SK-N-SH treated with all-trans-retinoic acid at 6 μM for 48 hours (cell line): ENCODE results near the gene MFSD6.

Experiments
- ATAC-seq: fragments of 200-7000 bp; cut with Tn5 transposase; 3 replicates; pipeline ENCODE4 v1.9.1; 2020; ENCODE audit warnings: mild to moderate bottlenecking, moderate library complexity
- BACH2 ChIP-seq: fragments of 250-450 bp; sonication (Bioruptor Pico); IDR thresholded peaks from 2 replicates; pipeline ENCODE4 v1.9.0; 2021; ENCODE audit warnings: mild to moderate bottlenecking, borderline replicate concordance
- CREB5 ChIP-seq: fragments of 250-450 bp; sonication (Bioruptor Pico); IDR thresholded peaks from 2 replicates; pipeline ENCODE4 v1.5.1; 2020; ENCODE audit warnings: low read depth, mild to moderate bottlenecking, moderate library complexity
- CSDC2 ChIP-seq: fragments of 250-450 bp; sonication (Bioruptor Pico); IDR thresholded peaks from 2 replicates; pipeline ENCODE4 v1.5.0; 2020; ENCODE audit warnings: mild to moderate bottlenecking, moderate library complexity
- ESRRG ChIP-seq: fragments of 250-450 bp; sonication (Bioruptor Pico); IDR thresholded peaks from 2 replicates; pipeline ENCODE4 v1.6.1; 2021; ENCODE audit warnings: mild to moderate bottlenecking
- OSR1 ChIP-seq: fragments of 250-450 bp; sonication (Bioruptor Pico); IDR thresholded peaks from 2 replicates; pipeline ENCODE4 v1.8.0; 2022; ENCODE audit warnings: moderate library complexity, mild to moderate bottlenecking, inconsistent platforms
- PATZ1 ChIP-seq: fragments of 250-450 bp; sonication (Bioruptor Pico); IDR thresholded peaks from 2 replicates; pipeline ENCODE4 v1.8.0; 2020; ENCODE audit warnings: mild to moderate bottlenecking, moderate library complexity, borderline replicate concordance
- POU6F1 ChIP-seq: fragments of 250-450 bp; sonication (Bioruptor Pico); IDR thresholded peaks from 2 replicates; pipeline ENCODE4 v1.8.0; 2021; ENCODE audit warnings: low read depth, mild to moderate bottlenecking, moderate library complexity, borderline replicate concordance
- RARB ChIP-seq: fragments of 250-450 bp; sonication (Bioruptor Pico); IDR thresholded peaks from 2 replicates; pipeline ENCODE4 v1.8.0; 2021; ENCODE audit warnings: mild to moderate bottlenecking, moderate library complexity
- SNAI2 ChIP-seq: fragments of 250-450 bp; sonication (Bioruptor Pico); IDR thresholded peaks from 2 replicates; pipeline ENCODE4 v1.5.0; 2020; ENCODE audit warnings: mild to moderate bottlenecking, moderate library complexity
- TCF4 ChIP-seq: fragments of 250-450 bp; sonication (Bioruptor Pico); IDR thresholded peaks from 2 replicates; pipeline ENCODE4 v1.8.0; 2021; ENCODE audit warnings: mild to moderate bottlenecking, moderate library complexity, borderline replicate concordance
- TOX ChIP-seq: fragments of 250-450 bp; sonication (Bioruptor Pico); IDR thresholded peaks from 2 replicates; pipeline ENCODE4 v1.8.0; 2021; ENCODE audit warnings: mild to moderate bottlenecking, moderate library complexity, borderline replicate concordance
- ZC3H10 ChIP-seq: fragments of 250-450 bp; sonication (Bioruptor Pico); IDR thresholded peaks from 2 replicates; pipeline ENCODE4 v1.5.1; 2021; ENCODE audit warnings: mild to moderate bottlenecking, moderate library complexity
- ZFP3 ChIP-seq: fragments of 250-450 bp; sonication (Bioruptor Pico); IDR thresholded peaks from 2 replicates; pipeline ENCODE4 v1.5.0; 2020; ENCODE audit warnings: mild to moderate bottlenecking, moderate library complexity
- ZFP30 ChIP-seq: fragments of 450-650 bp; formaldehyde crosslinking; IDR thresholded peaks from 2 replicates; pipeline ENCODE4 v1.5.0; 2022; ENCODE audit warnings: mild to moderate bottlenecking, moderate library complexity
- ZNF565 ChIP-seq: fragments of 450-650 bp; formaldehyde crosslinking; conservative IDR thresholded peaks from 2 replicates; pipeline ENCODE4 v1.5.0; 2020; ENCODE audit warnings: low read depth, mild to moderate bottlenecking, moderate library complexity
- ZNF70 ChIP-seq: fragments of 450-650 bp; formaldehyde crosslinking; IDR thresholded peaks from 2 replicates; pipeline ENCODE4 v1.5.0; 2020; ENCODE audit warnings: mild to moderate bottlenecking, moderate library complexity
- ZNF8 ChIP-seq: fragments of 450-650 bp; formaldehyde crosslinking; IDR thresholded peaks from 2 replicates; pipeline ENCODE4 v1.5.0; 2020; ENCODE audit warnings: mild to moderate bottlenecking, moderate library complexity
- TF ChIP-seq, protein P1 (sequence below): fragments of 250-450 bp; sonication (Bioruptor Pico); IDR thresholded peaks from 2 replicates; pipeline ENCODE4 v1.5.0; 2020; ENCODE audit warnings: mild to moderate bottlenecking, moderate library complexity
- TF ChIP-seq, protein P2 (sequence below): fragments of 250-450 bp; sonication (Bioruptor Pico); IDR thresholded peaks from 2 replicates; pipeline ENCODE4 v1.5.1; 2021; ENCODE audit warnings: mild to moderate bottlenecking, moderate library complexity

The MFSD6 gene

DNA sequence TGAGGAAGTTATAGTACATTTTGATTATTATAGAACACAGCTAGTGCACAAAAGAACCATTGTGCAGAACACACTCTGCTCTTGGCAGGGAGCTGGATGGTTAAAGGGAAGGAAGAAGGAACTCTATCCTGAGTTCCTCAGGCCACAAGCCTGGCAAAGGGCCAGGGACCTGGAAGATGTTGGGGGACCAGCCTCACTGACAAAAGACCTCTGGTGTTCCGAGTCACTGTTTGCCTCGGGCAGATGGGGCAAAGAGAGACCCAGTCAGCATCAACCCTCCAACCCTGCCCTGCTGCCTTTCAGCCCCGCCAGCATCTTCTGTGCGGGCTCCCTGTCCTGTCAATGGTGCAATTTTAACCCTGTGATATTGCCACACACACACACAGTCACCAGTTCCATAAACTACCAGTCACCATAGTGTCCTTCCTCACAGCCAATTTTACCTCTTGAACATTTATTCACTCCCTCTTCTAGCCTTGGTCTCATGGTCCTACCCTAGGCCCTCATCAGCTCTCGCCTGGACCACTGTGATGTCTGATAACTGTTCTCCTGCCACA lies 104.5 kb downstream of the MFSD6 start:
- TF ChIP-seq CSDC2 (CRISPR knock-in tag) = no peak
- TF ChIP-seq, protein P1, sequence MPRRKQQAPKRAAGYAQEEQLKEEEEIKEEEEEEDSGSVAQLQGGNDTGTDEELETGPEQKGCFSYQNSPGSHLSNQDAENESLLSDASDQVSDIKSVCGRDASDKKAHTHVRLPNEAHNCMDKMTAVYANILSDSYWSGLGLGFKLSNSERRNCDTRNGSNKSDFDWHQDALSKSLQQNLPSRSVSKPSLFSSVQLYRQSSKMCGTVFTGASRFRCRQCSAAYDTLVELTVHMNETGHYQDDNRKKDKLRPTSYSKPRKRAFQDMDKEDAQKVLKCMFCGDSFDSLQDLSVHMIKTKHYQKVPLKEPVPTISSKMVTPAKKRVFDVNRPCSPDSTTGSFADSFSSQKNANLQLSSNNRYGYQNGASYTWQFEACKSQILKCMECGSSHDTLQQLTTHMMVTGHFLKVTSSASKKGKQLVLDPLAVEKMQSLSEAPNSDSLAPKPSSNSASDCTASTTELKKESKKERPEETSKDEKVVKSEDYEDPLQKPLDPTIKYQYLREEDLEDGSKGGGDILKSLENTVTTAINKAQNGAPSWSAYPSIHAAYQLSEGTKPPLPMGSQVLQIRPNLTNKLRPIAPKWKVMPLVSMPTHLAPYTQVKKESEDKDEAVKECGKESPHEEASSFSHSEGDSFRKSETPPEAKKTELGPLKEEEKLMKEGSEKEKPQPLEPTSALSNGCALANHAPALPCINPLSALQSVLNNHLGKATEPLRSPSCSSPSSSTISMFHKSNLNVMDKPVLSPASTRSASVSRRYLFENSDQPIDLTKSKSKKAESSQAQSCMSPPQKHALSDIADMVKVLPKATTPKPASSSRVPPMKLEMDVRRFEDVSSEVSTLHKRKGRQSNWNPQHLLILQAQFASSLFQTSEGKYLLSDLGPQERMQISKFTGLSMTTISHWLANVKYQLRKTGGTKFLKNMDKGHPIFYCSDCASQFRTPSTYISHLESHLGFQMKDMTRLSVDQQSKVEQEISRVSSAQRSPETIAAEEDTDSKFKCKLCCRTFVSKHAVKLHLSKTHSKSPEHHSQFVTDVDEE (CRISPR knock-in tag) = no peak
- TF ChIP-seq, protein P2, sequence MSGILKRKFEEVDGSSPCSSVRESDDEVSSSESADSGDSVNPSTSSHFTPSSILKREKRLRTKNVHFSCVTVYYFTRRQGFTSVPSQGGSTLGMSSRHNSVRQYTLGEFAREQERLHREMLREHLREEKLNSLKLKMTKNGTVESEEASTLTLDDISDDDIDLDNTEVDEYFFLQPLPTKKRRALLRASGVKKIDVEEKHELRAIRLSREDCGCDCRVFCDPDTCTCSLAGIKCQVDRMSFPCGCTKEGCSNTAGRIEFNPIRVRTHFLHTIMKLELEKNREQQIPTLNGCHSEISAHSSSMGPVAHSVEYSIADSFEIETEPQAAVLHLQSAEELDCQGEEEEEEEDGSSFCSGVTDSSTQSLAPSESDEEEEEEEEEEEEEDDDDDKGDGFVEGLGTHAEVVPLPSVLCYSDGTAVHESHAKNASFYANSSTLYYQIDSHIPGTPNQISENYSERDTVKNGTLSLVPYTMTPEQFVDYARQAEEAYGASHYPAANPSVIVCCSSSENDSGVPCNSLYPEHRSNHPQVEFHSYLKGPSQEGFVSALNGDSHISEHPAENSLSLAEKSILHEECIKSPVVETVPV (CRISPR knock-in tag) = no peak
- no peak for TF ChIP-seq ZC3H10 (CRISPR knock-in tag)
- no peak for TF ChIP-seq BACH2 (CRISPR knock-in tag)
- no peak for TF ChIP-seq PATZ1 (CRISPR knock-in tag)
- TF ChIP-seq ZNF70 (CRISPR knock-in tag) = no peak
- TF ChIP-seq TCF4 (CRISPR knock-in tag) = no peak
- ATAC-seq = no peak

- TF ChIP-seq ZFP30 (CRISPR knock-in tag) (no peak), ZC3H10 (CRISPR knock-in tag) (no peak), SNAI2 (CRISPR knock-in tag) (no peak), OSR1 (CRISPR knock-in tag) (no peak), PATZ1 (CRISPR knock-in tag) (no peak), ZFP3 (CRISPR knock-in tag) (no peak), TOX (no peak), ESRRG (CRISPR knock-in tag) (no peak)
- TF ChIP-seq, all 23 proteins: peak for 0
- no peak for ATAC-seq
Observed at GRCh38 chr2:190513877-190514276, 105.7 kb downstream of the MFSD6 start.

- no peak for TF ChIP-seq POU6F1 (CRISPR knock-in tag)
- no peak for TF ChIP-seq TOX
- TF ChIP-seq RARB (CRISPR knock-in tag) = no peak
- ATAC-seq = no peak
Observed at GRCh38 chr2:190514676-190515075, 106.5 kb downstream of the MFSD6 start.

DNA sequence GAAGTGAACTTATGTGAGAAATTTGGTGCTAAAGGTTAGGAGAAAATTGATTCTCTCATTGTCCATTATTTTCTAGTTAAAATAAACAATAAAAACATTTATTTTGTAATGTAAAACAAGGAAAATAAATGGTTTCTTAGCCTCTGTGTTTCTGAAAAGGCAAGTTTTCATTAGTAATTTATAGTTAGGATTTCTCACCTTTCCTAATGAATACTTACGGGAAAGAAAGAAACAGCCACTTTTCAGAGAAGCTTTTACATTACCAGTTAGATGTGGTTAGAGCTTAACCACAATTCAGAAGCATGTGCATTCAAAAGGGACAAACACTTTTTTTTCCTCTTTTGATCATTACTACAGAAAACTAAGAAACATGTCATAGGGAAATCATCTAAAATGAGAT lies 107.5 kb downstream of the MFSD6 start:
- no peak for ATAC-seq
- TF ChIP-seq POU6F1 (CRISPR knock-in tag) (no peak), ZNF70 (CRISPR knock-in tag) (no peak), ZNF8 (CRISPR knock-in tag) (no peak), PATZ1 (CRISPR knock-in tag) (no peak), ZNF565 (CRISPR knock-in tag) (no peak), SNAI2 (CRISPR knock-in tag) (no peak), ZFP3 (CRISPR knock-in tag) (no peak), CREB5 (CRISPR knock-in tag) (no peak), RARB (CRISPR knock-in tag) (no peak), TOX (no peak)
